K562 (cell line): Measurements from ENCODE around the gene DNAH3. TPM values are rescaled to one million over a fixed set of nuclear protein-coding genes. Genes with fewer than 3 reads are reported as not detected.

Experiments
- ATAC-seq: fragments of 200-7000 bp; cut with Tn5 transposase; 3 replicates; pipeline ENCODE4 v1.9.1; 2020; ENCODE audit warnings: moderate library complexity
- BruUV-seq: library from RNA; stranded (reverse); fragments of 400-500 nt; replicated peaks from 2 replicates; lab custom pipeline; 2021; lab: Mats Ljungman, UMichigan
- CTCF ChIA-PET: fragments of 300-600 bp; formaldehyde crosslinking; extraction: SDS; loops from one replicate; lab custom pipeline; 2021; ENCODE audit warnings: low intra/inter-chr PET ratio; lab: Yijun Ruan, JAX
- POLR2A ChIA-PET: fragments of 300-600, 350-650 bp; sonication (Branson Sonifier 250); formaldehyde crosslinking; extraction: SDS; loops from one replicate; lab custom pipeline; 2021; ENCODE audit warnings: antibody characterized with exemption, inconsistent platforms; lab: Yijun Ruan, JAX
- DNase-seq, 4 experiments: peaks; one replicate each; pipeline versions ENCODE4 v3.0.0 to v3.0.0-alpha.2; 2011 to 2018; ENCODE audit warnings: low spot score in 3 of 4, mixed read lengths in 3 of 4; ENCODE audit errors: extremely low read depth in 1 of 4
- FAIRE-seq: peaks from 2 replicates; lab custom pipeline; 2011; peaks lifted over from hg19 to GRCh38; lab: Jason Lieb, UNC
- H2AFZ ChIP-seq: 2 replicates; pipeline ENCODE4 v1.6.0; 2011; ENCODE audit warnings: low read depth, low read length, control low read depth, inconsistent platforms
- H3K27ac ChIP-seq: fragments of 200-600 bp; 3 replicates; pipeline ENCODE4 v1.8.0; 2011; ENCODE audit warnings: low read depth, mild to moderate bottlenecking, control low read depth, inconsistent platforms, low read length, moderate library complexity, mixed read lengths; ENCODE audit errors: extremely low read depth
- H3K27me3 ChIP-seq, 2 experiments: fragments of 300-600 bp in 1 of 2; 2 replicates in 1 of 2; 3 replicates in 1 of 2; pipeline versions ENCODE4 v1.6.0 to v1.8.0; 2011; ENCODE audit warnings: inconsistent platforms in 2 of 2, low read length in 2 of 2, mild to moderate bottlenecking in 1 of 2, mixed read lengths in 1 of 2, moderate library complexity in 1 of 2; ENCODE audit not compliant: control insufficient read depth in 2 of 2, insufficient read depth in 2 of 2
- H3K36me3 ChIP-seq: fragments of 300-600 bp; 3 replicates; pipeline ENCODE4 v1.8.0; 2011; ENCODE audit warnings: mild to moderate bottlenecking, low read length, inconsistent platforms; ENCODE audit not compliant: control insufficient read depth, insufficient read depth
- H3K4me1 ChIP-seq, 2 experiments: fragments of 200-600 bp in 1 of 2; replicated peaks in 1 of 2; 2 replicates in 1 of 2; 3 replicates in 1 of 2; pipeline versions ENCODE4 v1.5.1 to v1.8.0; 2011; ENCODE audit warnings: inconsistent platforms in 2 of 2, low read length in 2 of 2, mild to moderate bottlenecking in 1 of 2, mixed read lengths in 1 of 2, moderate library complexity in 1 of 2; ENCODE audit not compliant: control insufficient read depth in 2 of 2, insufficient read depth in 2 of 2
- H3K4me2 ChIP-seq: 2 replicates; pipeline ENCODE4 v1.6.1; 2011; ENCODE audit warnings: low read length, control low read depth, inconsistent platforms, mixed read lengths; ENCODE audit not compliant: insufficient read depth
- H3K4me3 ChIP-seq: fragments of 200-600 bp; sonication (generic), shearing (Covaris generic); 2 replicates; pipeline ENCODE4 v1.5.1; 2016; ENCODE audit warnings: control low read depth, inconsistent platforms
- H3K79me2 ChIP-seq: fragments of 200-600 bp; 3 replicates; pipeline ENCODE4 v1.8.0; 2011; ENCODE audit warnings: low read length, inconsistent platforms; ENCODE audit not compliant: control insufficient read depth, insufficient read depth
- H3K9ac ChIP-seq, 2 experiments: 2 replicates each; pipeline versions ENCODE4 v1.6.0 to v1.6.1; 2011; ENCODE audit warnings: low read depth in 2 of 2, low read length in 2 of 2, control low read depth in 1 of 2, inconsistent platforms in 1 of 2, mild to moderate bottlenecking in 1 of 2, mixed read lengths in 1 of 2; ENCODE audit not compliant: insufficient read depth in 1 of 2
- H3K9me1 ChIP-seq: one replicate; pipeline ENCODE4 v1.6.0; 2011; ENCODE audit warnings: inconsistent platforms, mild to moderate bottlenecking, low read length, moderate library complexity; ENCODE audit not compliant: control insufficient read depth, insufficient read depth
- H3K9me3 ChIP-seq: replicated peaks from 2 replicates; pipeline ENCODE4 v1.5.1; 2011; ENCODE audit warnings: low read depth, low read length, inconsistent platforms; ENCODE audit not compliant: control insufficient read depth, insufficient read depth
- H4K20me1 ChIP-seq: replicated peaks from 2 replicates; pipeline ENCODE4 v1.6.1; 2011; ENCODE audit warnings: low read length, inconsistent platforms, mixed read lengths; ENCODE audit not compliant: control insufficient read depth, insufficient read depth
- C11orf30 ChIP-seq: fragments of 450-650 bp; IDR thresholded peaks from 2 replicates; pipeline ENCODE4 v1.6.1; 2016; ENCODE audit warnings: low read depth, mild to moderate bottlenecking
- HIVEP1 ChIP-seq: fragments of 250-450 bp; sonication (Bioruptor Pico); IDR thresholded peaks from 2 replicates; pipeline ENCODE4 v1.4.0; 2020; ENCODE audit warnings: mild to moderate bottlenecking
- MAFG ChIP-seq: fragments of 450-650 bp; conservative IDR thresholded peaks from 2 replicates; pipeline ENCODE4 v1.6.1; 2016; ENCODE audit warnings: missing genetic modification characterization, missing compliant biosample characterization
- PHTF2 ChIP-seq: fragments of 250-450 bp; sonication (Bioruptor Pico); IDR thresholded peaks from 2 replicates; pipeline ENCODE4 v1.5.0; 2021; ENCODE audit warnings: mild to moderate bottlenecking
- ZNF134 ChIP-seq: fragments of 250-450 bp; sonication (Bioruptor Pico); conservative IDR thresholded peaks from 2 replicates; pipeline ENCODE4 v1.4.0; 2020
- ZNF316 ChIP-seq: fragments of 450-650 bp; IDR thresholded peaks from 2 replicates; pipeline ENCODE4 v1.6.1; 2016
- ZNF76 ChIP-seq: fragments of 250-450 bp; sonication (Bioruptor Pico); IDR thresholded peaks from 2 replicates; pipeline ENCODE4 v1.4.0; 2020; ENCODE audit warnings: mild to moderate bottlenecking, moderate library complexity, borderline replicate concordance
- whole genome bisulfite sequencing: fragments of 100-300 bp; shearing (Covaris generic); methylation state at CpG from one replicate; pipeline ENCODE4 v1.1.6; 2016; ENCODE audit warnings: low coverage, mixed read lengths; ENCODE audit not compliant: insufficient coverage; ENCODE audit errors: missing lambda C conversion rate; 5-methylcytosine and 5-hydroxymethylcytosine counted together
- in situ Hi-C: fragments of 300-500 bp; cut with MboI; formaldehyde crosslinking; loops from 4 replicates; pipeline ENCODE4 v1.15.0; 2018; ENCODE audit warnings: inconsistent platforms, mixed read lengths
- intact Hi-C: fragments of 100-400 bp; cut with micrococcal nuclease; formaldehyde crosslinking; loops from 2 replicates; pipeline ENCODE4 v1.14.2; 2022
- polyA plus RNA-seq, 8 experiments: library from polyadenylated mRNA; depleted of rRNA in 4 of 8; stranded (reverse) in 5 of 8; unstranded in 3 of 8; fragments of >200 nt; fragmentation: Nextera tagmentation in 2 of 8; fragmentation: Illumina TruSeq in 1 of 8; extraction: Ambion mirVana in 2 of 8; extraction: Trizol in 1 of 8; gene quantifications; 2 replicates each; pipeline versions ENCODE4 v1.2.1 to v1.2.3, GENCODE V29; 2011 to 2014; ENCODE audit warnings: inconsistent platforms in 1 of 8, missing spikeins in 1 of 8
- total RNA-seq, 7 experiments: library from RNA; depleted of rRNA in 6 of 7; stranded (reverse); fragments of >200 nt in 6 of 7; fragmentation: Illumina TruSeq in 2 of 7; extraction: Trizol in 2 of 7; gene quantifications; 2 replicates each; pipeline versions ENCODE4 v1.2.1 to v1.2.3, GENCODE V29; 2011 to 2021; ENCODE audit warnings: low replicate concordance in 1 of 7
- TF ChIP-seq, protein P1 (sequence below): fragments of 250-450 bp; sonication (Bioruptor Pico); IDR thresholded peaks from 2 replicates; pipeline ENCODE4 v1.9.0; 2021; ENCODE audit warnings: mild to moderate bottlenecking
- TF ChIP-seq, protein P2 (sequence below): fragments of 450-650 bp; formaldehyde crosslinking; IDR thresholded peaks from 2 replicates; pipeline ENCODE4 v1.4.0; 2020; ENCODE audit warnings: mild to moderate bottlenecking, moderate library complexity
- TF ChIP-seq, protein P3 (sequence below): fragments of 250-450 bp; sonication (Bioruptor Pico); IDR thresholded peaks from 2 replicates; pipeline ENCODE4 v1.5.1; 2021; ENCODE audit warnings: mild to moderate bottlenecking

DNAH3 gene
- total and polyA plus RNA-seq, 9 of the 15 experiments (the other 6 are each of a cell fraction or from before 2014, with no cell fraction given) = 0.32 to 0.84 (median 0.44) TPM

DNA sequence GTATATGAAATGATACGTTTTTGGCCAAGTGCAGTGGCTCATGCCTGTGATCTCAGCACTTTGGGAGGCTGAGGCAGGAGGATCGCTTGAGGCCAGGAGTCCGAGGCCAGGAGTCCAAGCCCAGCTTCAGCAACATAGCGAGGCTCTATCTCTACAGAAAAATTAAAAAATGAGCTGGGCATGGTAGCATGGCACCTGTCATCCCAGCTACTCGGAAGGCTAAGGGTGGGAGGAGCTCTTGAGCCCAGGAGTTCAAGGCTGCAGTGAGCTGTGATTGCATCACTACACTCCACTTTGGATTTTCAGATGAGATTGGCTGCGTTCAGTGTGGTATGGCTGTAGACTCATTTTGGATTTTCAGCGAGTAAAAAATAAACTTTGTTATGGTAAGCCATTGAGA, 112.4 kb downstream of the DNAH3 start (continued):
- TF ChIP-seq HIVEP1 (CRISPR knock-in tag) = no peak
- TF ChIP-seq, protein P1, sequence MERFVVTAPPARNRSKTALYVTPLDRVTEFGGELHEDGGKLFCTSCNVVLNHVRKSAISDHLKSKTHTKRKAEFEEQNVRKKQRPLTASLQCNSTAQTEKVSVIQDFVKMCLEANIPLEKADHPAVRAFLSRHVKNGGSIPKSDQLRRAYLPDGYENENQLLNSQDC (CRISPR knock-in tag) = no peak

DNA sequence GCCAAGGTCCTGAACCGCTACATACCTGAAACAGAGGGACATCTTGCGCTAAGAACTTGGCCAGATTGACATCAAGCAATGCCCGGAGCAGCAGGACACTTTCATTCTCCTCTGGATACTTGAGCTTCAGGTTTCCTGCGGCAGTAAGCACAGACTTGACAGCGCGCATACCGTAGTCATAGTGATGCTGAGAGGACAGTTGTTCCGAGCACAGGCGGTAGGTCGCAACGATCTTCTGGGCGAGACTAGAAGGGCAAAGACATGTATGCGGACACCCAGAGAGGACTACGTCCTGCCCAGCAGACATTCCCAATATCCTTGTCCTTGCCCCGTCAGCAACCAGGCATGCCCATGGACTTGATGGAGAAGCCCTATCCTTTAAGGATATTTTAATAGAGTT, 112.9 kb downstream of the DNAH3 start:
- Histone ChIP-seq H4K20me1 (no peaks in the 10 kb centered on the region), H3K27me3 (peaks cover 3 to 27% of the 10 kb centered on the region in 2 experiments; a peak in 4 of 5 replicates), H2AFZ (no peak overlapping the region), H3K9ac (no peak overlapping the region), H3K4me2 (no peak overlapping the region), H3K9me3 (no peaks in the 10 kb centered on the region), H3K79me2 (no peaks in the 10 kb centered on the region), H3K9me1 (no peaks in the 10 kb centered on the region), H3K4me1 (no peaks in the 10 kb centered on the region), H3K27ac (no peak overlapping the region), H3K36me3 (no peaks in the 10 kb centered on the region), H3K4me3 (no peak overlapping the region)
- 40% methylated on average over 15 of the region's 15 CpGs for WGBS
- no TSS peak for BruUV-seq
- ChIA-PET CTCF (no interaction called here), POLR2A (no interaction called here)
- no peak for FAIRE-seq
- DNase-seq = no peak
- intact Hi-C loops = no loop called here
- in situ Hi-C loops = no loop called here
- ATAC-seq = no peak
- TF ChIP-seq ZNF134 (CRISPR knock-in tag) = no peak

DNA sequence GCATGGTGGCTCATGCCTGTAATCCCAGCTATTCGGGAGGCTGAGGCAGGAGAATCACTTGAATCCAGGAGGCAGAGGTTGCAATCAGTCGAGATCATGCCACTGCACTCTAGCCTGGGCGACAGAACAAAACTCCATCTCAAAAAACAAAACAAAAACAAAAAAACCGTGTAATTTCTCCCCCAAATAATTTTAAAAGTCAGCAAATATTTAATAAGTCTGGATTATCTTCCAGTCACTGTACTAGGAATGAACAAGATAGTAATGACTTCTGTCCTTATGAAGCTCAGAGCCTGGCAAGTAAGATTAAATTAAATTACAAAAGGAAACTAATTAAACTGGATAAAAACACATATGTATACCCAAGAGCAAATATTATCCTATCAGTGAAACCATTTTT, 113.5 kb downstream of the DNAH3 start:
- DNase-seq (no peak), ATAC-seq (no peak), FAIRE-seq (no peak)
- in situ Hi-C loops = no loop called here
- Histone ChIP-seq H3K4me3 (no peak overlapping the region), H3K79me2 (no peaks in the 10 kb centered on the region), H3K4me2 (no peak overlapping the region), H2AFZ (no peak overlapping the region), H3K9me3 (no peaks in the 10 kb centered on the region), H3K36me3 (no peaks in the 10 kb centered on the region), H3K4me1 (no peaks in the 10 kb centered on the region), H3K27ac (no peak overlapping the region), H3K27me3 (peaks cover 3 to 27% of the 10 kb centered on the region in 2 experiments; a peak in 4 of 5 replicates), H4K20me1 (no peaks in the 10 kb centered on the region), H3K9me1 (no peaks in the 10 kb centered on the region), H3K9ac (no peak overlapping the region)
- ChIA-PET POLR2A (no interaction called here), CTCF (no interaction called here)
- WGBS = 2% methylated on average over 4 of the region's 4 CpGs
- intact Hi-C loops = no loop called here
- peak; percentile 75 for TF ChIP-seq ZNF316
- no peak for TF ChIP-seq ZNF76 (CRISPR knock-in tag)
- TF ChIP-seq MAFG (tag) = peak; percentile 30; the same call in 1 of the 2 replicates
- peak; percentile 70 for TF ChIP-seq C11orf30
- TF ChIP-seq, protein P2, sequence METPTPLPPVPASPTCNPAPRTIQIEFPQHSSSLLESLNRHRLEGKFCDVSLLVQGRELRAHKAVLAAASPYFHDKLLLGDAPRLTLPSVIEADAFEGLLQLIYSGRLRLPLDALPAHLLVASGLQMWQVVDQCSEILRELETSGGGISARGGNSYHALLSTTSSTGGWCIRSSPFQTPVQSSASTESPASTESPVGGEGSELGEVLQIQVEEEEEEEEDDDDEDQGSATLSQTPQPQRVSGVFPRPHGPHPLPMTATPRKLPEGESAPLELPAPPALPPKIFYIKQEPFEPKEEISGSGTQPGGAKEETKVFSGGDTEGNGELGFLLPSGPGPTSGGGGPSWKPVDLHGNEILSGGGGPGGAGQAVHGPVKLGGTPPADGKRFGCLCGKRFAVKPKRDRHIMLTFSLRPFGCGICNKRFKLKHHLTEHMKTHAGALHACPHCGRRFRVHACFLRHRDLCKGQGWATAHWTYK (CRISPR knock-in tag) = no peak
- no peak for TF ChIP-seq PHTF2 (CRISPR knock-in tag)
- TF ChIP-seq, protein P3, sequence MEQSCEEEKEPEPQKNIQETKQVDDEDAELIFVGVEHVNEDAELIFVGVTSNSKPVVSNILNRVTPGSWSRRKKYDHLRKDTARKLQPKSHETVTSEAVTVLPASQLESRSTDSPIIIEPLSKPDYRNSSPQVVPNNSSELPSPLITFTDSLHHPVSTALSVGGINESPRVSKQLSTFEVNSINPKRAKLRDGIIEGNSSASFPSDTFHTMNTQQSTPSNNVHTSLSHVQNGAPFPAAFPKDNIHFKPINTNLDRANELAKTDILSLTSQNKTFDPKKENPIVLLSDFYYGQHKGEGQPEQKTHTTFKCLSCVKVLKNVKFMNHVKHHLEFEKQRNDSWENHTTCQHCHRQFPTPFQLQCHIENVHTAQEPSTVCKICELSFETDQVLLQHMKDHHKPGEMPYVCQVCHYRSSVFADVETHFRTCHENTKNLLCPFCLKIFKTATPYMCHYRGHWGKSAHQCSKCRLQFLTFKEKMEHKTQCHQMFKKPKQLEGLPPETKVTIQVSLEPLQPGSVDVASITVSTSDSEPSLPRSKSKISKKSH (CRISPR knock-in tag) = no peak
- no TSS peak for BruUV-seq
